ENCODE data around the gene ADRA2B. TPM values are rescaled to one million over a fixed set of nuclear protein-coding genes. Genes with fewer than 3 reads are reported as not detected.

The ADRA2B gene
- total RNA-seq, 1 experiment from 2014 or later = 0.28 TPM

DNA sequence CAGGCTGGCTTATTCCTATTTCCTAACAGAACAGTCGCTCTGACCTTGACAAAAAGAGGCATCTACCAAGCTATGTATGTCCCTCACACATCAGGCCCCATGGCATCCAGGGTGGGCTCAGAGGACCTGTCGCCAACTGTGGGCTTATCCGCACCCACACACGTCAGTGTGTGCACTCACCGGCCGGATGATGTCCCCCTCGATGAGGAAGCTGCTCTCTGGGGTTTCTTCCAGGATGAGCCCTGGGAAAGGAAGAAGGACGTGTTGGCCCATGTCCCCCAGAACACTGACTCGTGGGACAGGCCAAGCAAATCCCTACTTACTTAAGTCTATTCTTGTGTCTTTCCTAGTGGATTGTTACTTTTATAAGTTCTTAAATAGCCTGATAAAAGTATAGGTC is 18.8 kb upstream of the ADRA2B start:
- intact Hi-C loops (cut with micrococcal nuclease; ENCODE audit: unreplicated experiment) (no loop called here), in situ Hi-C loops (cut with HindIII; ENCODE audit: low pct_unique_long_range_greater_than_20kb, low sequenced_read_pairs) (no loop called here)
- no TSS peak for BruUV-seq (replicated peaks)
- Histone ChIP-seq H3K27me3 (ENCODE audit: control insufficient read depth, insufficient read depth, low read length) (no peaks in the 10 kb centered on the region), H3K9me3 (ENCODE audit: control insufficient read depth, insufficient read depth, low read depth, low read length) (no peaks in the 10 kb centered on the region), H3K4me3 (ENCODE audit: low read depth in 2 of 2, low read length in 2 of 2) (no peak overlapping the region), H3K4me1 (ENCODE audit: control insufficient read depth, insufficient read depth, low read length) (no peaks in the 10 kb centered on the region), H3K36me3 (ENCODE audit: control insufficient read depth, insufficient read depth, low read length) (no peaks in the 10 kb centered on the region), H3K27ac (ENCODE audit: low read length) (no peak overlapping the region)
- ChIA-PET CTCF (no interaction called here), POLR2A (no interaction called here)
- ATAC-seq (no peak), DNase-seq (ENCODE audit: low read depth, low spot score) (no peak)
- TF ChIP-seq, protein P1, sequence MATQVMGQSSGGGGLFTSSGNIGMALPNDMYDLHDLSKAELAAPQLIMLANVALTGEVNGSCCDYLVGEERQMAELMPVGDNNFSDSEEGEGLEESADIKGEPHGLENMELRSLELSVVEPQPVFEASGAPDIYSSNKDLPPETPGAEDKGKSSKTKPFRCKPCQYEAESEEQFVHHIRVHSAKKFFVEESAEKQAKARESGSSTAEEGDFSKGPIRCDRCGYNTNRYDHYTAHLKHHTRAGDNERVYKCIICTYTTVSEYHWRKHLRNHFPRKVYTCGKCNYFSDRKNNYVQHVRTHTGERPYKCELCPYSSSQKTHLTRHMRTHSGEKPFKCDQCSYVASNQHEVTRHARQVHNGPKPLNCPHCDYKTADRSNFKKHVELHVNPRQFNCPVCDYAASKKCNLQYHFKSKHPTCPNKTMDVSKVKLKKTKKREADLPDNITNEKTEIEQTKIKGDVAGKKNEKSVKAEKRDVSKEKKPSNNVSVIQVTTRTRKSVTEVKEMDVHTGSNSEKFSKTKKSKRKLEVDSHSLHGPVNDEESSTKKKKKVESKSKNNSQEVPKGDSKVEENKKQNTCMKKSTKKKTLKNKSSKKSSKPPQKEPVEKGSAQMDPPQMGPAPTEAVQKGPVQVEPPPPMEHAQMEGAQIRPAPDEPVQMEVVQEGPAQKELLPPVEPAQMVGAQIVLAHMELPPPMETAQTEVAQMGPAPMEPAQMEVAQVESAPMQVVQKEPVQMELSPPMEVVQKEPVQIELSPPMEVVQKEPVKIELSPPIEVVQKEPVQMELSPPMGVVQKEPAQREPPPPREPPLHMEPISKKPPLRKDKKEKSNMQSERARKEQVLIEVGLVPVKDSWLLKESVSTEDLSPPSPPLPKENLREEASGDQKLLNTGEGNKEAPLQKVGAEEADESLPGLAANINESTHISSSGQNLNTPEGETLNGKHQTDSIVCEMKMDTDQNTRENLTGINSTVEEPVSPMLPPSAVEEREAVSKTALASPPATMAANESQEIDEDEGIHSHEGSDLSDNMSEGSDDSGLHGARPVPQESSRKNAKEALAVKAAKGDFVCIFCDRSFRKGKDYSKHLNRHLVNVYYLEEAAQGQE (IDR thresholded peaks at IDR 0.05; ENCODE audit: insufficient read depth in 1 of 2, low read depth in 2 of 2, low read length in 1 of 2) = no peak
- TF ChIP-seq POLR2AphosphoS5 (IDR thresholded peaks at IDR 0.05; ENCODE audit: low read depth, low read length) (no peak), TCF7L2 (IDR thresholded peaks at IDR 0.05; ENCODE audit: low read depth, low read length) (no peak), SIN3A (IDR thresholded peaks at IDR 0.05; ENCODE audit: borderline replicate concordance, insufficient read depth, low read depth, low read length) (no peak)
- TF ChIP-seq, protein P2, sequence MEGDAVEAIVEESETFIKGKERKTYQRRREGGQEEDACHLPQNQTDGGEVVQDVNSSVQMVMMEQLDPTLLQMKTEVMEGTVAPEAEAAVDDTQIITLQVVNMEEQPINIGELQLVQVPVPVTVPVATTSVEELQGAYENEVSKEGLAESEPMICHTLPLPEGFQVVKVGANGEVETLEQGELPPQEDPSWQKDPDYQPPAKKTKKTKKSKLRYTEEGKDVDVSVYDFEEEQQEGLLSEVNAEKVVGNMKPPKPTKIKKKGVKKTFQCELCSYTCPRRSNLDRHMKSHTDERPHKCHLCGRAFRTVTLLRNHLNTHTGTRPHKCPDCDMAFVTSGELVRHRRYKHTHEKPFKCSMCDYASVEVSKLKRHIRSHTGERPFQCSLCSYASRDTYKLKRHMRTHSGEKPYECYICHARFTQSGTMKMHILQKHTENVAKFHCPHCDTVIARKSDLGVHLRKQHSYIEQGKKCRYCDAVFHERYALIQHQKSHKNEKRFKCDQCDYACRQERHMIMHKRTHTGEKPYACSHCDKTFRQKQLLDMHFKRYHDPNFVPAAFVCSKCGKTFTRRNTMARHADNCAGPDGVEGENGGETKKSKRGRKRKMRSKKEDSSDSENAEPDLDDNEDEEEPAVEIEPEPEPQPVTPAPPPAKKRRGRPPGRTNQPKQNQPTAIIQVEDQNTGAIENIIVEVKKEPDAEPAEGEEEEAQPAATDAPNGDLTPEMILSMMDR (IDR thresholded peaks at IDR 0.05) = no peak

DNA sequence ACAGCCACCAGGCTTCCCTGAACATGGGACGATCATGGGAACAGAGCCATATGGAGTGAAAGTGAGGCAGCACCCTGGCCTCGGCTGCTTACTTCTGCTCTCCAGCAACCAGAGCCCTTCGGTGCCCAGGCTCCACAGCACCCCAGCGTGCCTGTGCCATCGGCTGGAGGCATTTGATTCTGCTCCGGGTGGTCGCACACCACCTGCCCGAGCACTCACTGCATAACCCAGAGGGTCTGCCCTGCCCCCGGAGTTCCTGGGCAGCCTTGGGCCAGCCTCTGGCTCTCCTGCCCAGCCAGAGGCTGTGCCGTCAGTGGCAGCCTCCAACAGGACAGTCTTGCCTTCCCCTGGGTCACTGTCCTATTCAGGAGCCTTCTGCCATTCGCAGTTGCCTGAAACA is 18.1 kb upstream of the ADRA2B start:
- Histone ChIP-seq H3K9me3 (ENCODE audit: control insufficient read depth, insufficient read depth, low read depth, low read length) (no peaks in the 10 kb centered on the region), H3K4me1 (ENCODE audit: control insufficient read depth, insufficient read depth, low read length) (no peaks in the 10 kb centered on the region), H3K27me3 (ENCODE audit: control insufficient read depth, insufficient read depth, low read length) (peaks cover under 1% of the 10 kb centered on the region; the same call in 1 of the 2 replicates), H3K4me3 (ENCODE audit: low read depth in 2 of 2, low read length in 2 of 2) (no peak overlapping the region), H3K36me3 (ENCODE audit: control insufficient read depth, insufficient read depth, low read length) (no peaks in the 10 kb centered on the region), H3K27ac (ENCODE audit: low read length) (no peak overlapping the region)
- in situ Hi-C loops (cut with HindIII; ENCODE audit: low pct_unique_long_range_greater_than_20kb, low sequenced_read_pairs) = no loop called here
- ChIA-PET POLR2A (no interaction called here), CTCF (no interaction called here)
- intact Hi-C loops (cut with micrococcal nuclease; ENCODE audit: unreplicated experiment) = no loop called here
- DNase-seq (ENCODE audit: low read depth, low spot score) = no peak
- BruUV-seq (replicated peaks) = no TSS peak
- ATAC-seq = no peak
- TF ChIP-seq POLR2AphosphoS5 (IDR thresholded peaks at IDR 0.05; ENCODE audit: low read depth, low read length) = no peak
- TF ChIP-seq SIN3A (IDR thresholded peaks at IDR 0.05; ENCODE audit: borderline replicate concordance, insufficient read depth, low read depth, low read length) = no peak
- TF ChIP-seq TCF7L2 (IDR thresholded peaks at IDR 0.05; ENCODE audit: low read depth, low read length) = no peak
- TF ChIP-seq, protein P1 (IDR thresholded peaks at IDR 0.05; ENCODE audit: insufficient read depth in 1 of 2, low read depth in 2 of 2, low read length in 1 of 2) = no peak
- TF ChIP-seq, protein P2 (IDR thresholded peaks at IDR 0.05) = no peak
